T-helper 2 cell treated with Interferon-gamma antibody and Interleukin-4, amounts not matched to agents 5 μg/mL and 100 μg/mL, for 36 hours (primary cell): ENCODE data around the gene RNF19B.

Experiments used
- DNase-seq: peaks from one replicate; pipeline ENCODE4 v3.0.0; 2021; ENCODE audit warnings: low spot score
- H3K27ac Mint-ChIP-seq: one replicate; pipeline ENCODE4 v1.8.0; 2021; ENCODE audit warnings: mild to moderate bottlenecking, mixed read lengths
- H3K27me3 Mint-ChIP-seq: one replicate; pipeline ENCODE4 v1.8.0; 2021; ENCODE audit warnings: low read depth, mixed read lengths
- H3K36me3 Mint-ChIP-seq: one replicate; pipeline ENCODE4 v1.8.0; 2021; ENCODE audit warnings: low read depth, mixed read lengths
- H3K4me1 Mint-ChIP-seq: one replicate; pipeline ENCODE4 v1.8.0; 2021; ENCODE audit warnings: low read depth, mixed read lengths
- H3K4me3 Mint-ChIP-seq: one replicate; pipeline ENCODE4 v1.8.0; 2022; ENCODE audit warnings: mild to moderate bottlenecking, moderate library complexity, mixed read lengths
- H3K9me3 Mint-ChIP-seq: one replicate; pipeline ENCODE4 v1.8.0; 2021; ENCODE audit warnings: mixed read lengths

RNF19B gene

GRCh38 chr1:32967888-32968568, 3.4 kb upstream of the RNF19B start:
- Mint-ChIP-seq H3K4me3 (no peak overlapping the region), H3K9me3 (no peaks in the 10 kb centered on the region), H3K27ac (no peak overlapping the region), H3K4me1 (peaks cover 27% of the 10 kb centered on the region), H3K36me3 (peaks cover 2% of the 10 kb centered on the region), H3K27me3 (peaks cover 13% of the 10 kb centered on the region)
- DNase-seq, result no peak

- H3K4me3 Mint-ChIP-seq, result no peak overlapping the region
- H3K36me3 Mint-ChIP-seq, result peaks cover 8% of the 10 kb centered on the region
- H3K4me1 Mint-ChIP-seq, result peaks cover 38% of the 10 kb centered on the region
- no peak overlapping the region for H3K27ac Mint-ChIP-seq
- no peaks in the 10 kb centered on the region for H3K9me3 Mint-ChIP-seq
- no peak for DNase-seq
- H3K27me3 Mint-ChIP-seq, result peaks cover 5% of the 10 kb centered on the region
Observed at GRCh38 chr1:32966900-32967299, 2.3 kb upstream of the RNF19B start.

DNA sequence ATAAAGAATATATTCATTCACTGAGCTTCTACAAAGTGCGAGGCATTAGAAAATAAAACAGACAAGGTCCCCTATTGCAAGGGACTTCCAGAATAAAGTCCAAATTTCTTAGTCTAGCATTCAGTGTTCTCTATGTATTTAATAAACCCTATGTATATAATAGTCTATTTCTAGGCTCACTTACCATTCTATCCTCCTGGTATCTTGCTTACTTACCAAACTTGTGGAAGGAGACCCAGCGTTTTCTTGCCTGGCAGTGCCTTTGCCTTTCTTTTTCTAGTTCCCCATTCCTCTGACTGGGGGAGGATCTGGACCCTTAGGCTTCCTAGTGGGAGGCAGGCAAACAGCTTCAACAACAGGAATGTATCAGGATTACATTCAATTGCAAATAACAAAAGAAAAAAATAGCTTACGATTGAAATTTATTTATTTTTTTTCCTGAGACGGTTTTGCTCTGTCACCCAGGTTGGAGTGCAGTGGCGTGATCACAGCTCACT, 690 bp upstream of the RNF19B start:
- Mint-ChIP-seq H3K27me3 (no peaks in the 10 kb centered on the region), H3K36me3 (peaks cover 5% of the 10 kb centered on the region), H3K4me3 (peak overlapping the region; percentile 85), H3K9me3 (no peaks in the 10 kb centered on the region), H3K4me1 (peaks cover 45% of the 10 kb centered on the region), H3K27ac (peak overlapping the region; percentile 88)
- no peak for DNase-seq

- H3K27ac Mint-ChIP-seq, result peak overlapping the region; percentile 74
- H3K4me1 Mint-ChIP-seq, result peaks cover 49% of the 10 kb centered on the region
- peaks cover 5% of the 10 kb centered on the region for H3K36me3 Mint-ChIP-seq
- DNase-seq, result peak; percentile 70
- H3K9me3 Mint-ChIP-seq, result no peaks in the 10 kb centered on the region
- H3K4me3 Mint-ChIP-seq, result peak overlapping the region; percentile 89
- H3K27me3 Mint-ChIP-seq, result no peaks in the 10 kb centered on the region
Observed at GRCh38 chr1:32963746-32964460, 706 bp downstream of the RNF19B start.

- H3K4me1 Mint-ChIP-seq, result peaks cover 56% of the 10 kb centered on the region
- H3K27ac Mint-ChIP-seq, result peak overlapping the region; percentile 79
- H3K9me3 Mint-ChIP-seq, result no peaks in the 10 kb centered on the region
- H3K4me3 Mint-ChIP-seq, result peak overlapping the region; percentile 89
- no peak for DNase-seq
- H3K27me3 Mint-ChIP-seq, result no peaks in the 10 kb centered on the region
- peaks cover 11% of the 10 kb centered on the region for H3K36me3 Mint-ChIP-seq
Observed at GRCh38 chr1:32962248-32962896, 2.2 kb downstream of the RNF19B start.

- peak overlapping the region; percentile 34 for H3K4me3 Mint-ChIP-seq
- H3K4me1 Mint-ChIP-seq, result peaks cover 60% of the 10 kb centered on the region
- DNase-seq, result no peak
- no peaks in the 10 kb centered on the region for H3K27me3 Mint-ChIP-seq
- H3K27ac Mint-ChIP-seq, result peak overlapping the region; percentile 4
- H3K9me3 Mint-ChIP-seq, result no peaks in the 10 kb centered on the region
- H3K36me3 Mint-ChIP-seq, result peaks cover 14% of the 10 kb centered on the region
Observed at GRCh38 chr1:32960819-32961355, 3.7 kb downstream of the RNF19B start.

- Mint-ChIP-seq H3K27me3 (no peaks in the 10 kb centered on the region), H3K27ac (no peak overlapping the region), H3K4me1 (peaks cover 62% of the 10 kb centered on the region), H3K36me3 (peaks cover 17% of the 10 kb centered on the region), H3K4me3 (peak overlapping the region; percentile 45), H3K9me3 (no peaks in the 10 kb centered on the region)
- no peak for DNase-seq
Observed at GRCh38 chr1:32960342-32960741, 4.3 kb downstream of the RNF19B start.

DNA sequence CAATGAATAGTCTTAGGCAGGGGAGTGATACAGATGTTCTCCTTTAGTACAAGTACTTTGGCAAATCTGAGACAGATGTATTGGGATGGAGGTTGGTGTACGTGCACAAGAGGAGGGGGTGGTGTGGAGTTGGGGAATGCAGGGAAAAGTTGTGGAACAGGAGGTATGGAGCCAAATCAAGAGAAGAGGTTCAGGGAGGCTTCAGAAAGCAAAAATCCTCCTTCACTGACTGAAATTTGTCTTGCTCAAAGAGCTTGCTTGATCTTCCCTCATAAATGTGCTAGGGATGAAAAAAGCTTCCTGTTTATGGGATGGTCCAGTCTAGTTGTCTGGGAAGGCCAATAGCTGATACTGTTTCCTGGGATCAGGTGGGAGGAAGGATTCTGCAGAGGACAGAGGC, 5.8 kb downstream of the RNF19B start:
- Mint-ChIP-seq H3K27ac (no peak overlapping the region), H3K9me3 (no peaks in the 10 kb centered on the region), H3K4me3 (no peak overlapping the region), H3K4me1 (peaks cover 65% of the 10 kb centered on the region), H3K27me3 (no peaks in the 10 kb centered on the region), H3K36me3 (peaks cover 23% of the 10 kb centered on the region)
- no peak for DNase-seq

DNA sequence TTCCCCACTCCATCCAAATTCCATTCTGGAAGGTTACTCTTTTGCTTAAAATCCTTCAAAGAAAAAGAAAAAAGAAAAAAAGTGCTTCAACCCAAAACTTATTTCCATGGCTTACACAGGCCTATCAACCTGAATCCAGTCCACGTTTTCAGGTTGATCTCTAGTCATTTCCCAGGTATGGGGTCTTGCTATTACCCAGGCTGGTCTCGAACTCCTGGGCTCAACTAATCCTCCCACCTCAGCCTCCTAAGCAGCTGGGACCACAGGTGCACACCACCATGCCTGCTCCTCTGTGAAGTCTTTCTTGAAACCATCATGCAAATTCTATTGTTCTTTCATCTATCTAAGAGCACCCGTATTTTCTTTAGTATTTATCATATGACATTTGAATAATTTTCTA, 7.6 kb downstream of the RNF19B start:
- Mint-ChIP-seq H3K27me3 (no peaks in the 10 kb centered on the region), H3K4me1 (peaks cover 62% of the 10 kb centered on the region), H3K27ac (no peak overlapping the region), H3K9me3 (no peaks in the 10 kb centered on the region), H3K4me3 (no peak overlapping the region), H3K36me3 (peaks cover 24% of the 10 kb centered on the region)
- no peak for DNase-seq

DNA sequence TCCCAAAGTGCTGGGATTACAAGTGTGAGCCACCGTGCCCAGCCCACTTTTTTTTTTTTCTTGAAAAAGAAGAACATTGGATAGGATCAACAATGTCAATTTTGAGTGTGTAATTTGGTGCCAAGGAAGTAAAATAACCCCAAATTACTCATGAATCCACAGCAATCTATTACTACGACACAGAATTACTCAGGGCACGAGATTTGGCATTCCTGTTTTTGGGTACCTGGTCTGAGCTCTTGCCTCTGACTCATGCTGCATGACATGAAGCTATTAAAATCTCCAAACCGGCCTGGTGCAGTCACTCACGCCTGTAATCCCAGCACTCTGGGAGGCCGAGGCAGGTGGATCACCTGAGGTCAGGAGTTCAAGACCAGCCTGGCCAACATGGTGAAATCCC, 10.4 kb downstream of the RNF19B start:
- Mint-ChIP-seq H3K27ac (no peak overlapping the region), H3K4me1 (peaks cover 40% of the 10 kb centered on the region), H3K4me3 (no peak overlapping the region), H3K36me3 (peaks cover 27% of the 10 kb centered on the region), H3K27me3 (no peaks in the 10 kb centered on the region), H3K9me3 (no peaks in the 10 kb centered on the region)
- DNase-seq, result no peak

- peak overlapping the region; percentile 29 for H3K27ac Mint-ChIP-seq
Observed at GRCh38 chr1:32953495-32953894, 11.1 kb downstream of the RNF19B start.

GRCh38 chr1:32949519-32949918, 15.1 kb downstream of the RNF19B start:
- Mint-ChIP-seq H3K36me3 (peaks cover 38% of the 10 kb centered on the region), H3K27me3 (no peaks in the 10 kb centered on the region), H3K9me3 (no peaks in the 10 kb centered on the region), H3K4me3 (no peak overlapping the region), H3K27ac (no peak overlapping the region), H3K4me1 (peaks cover 21% of the 10 kb centered on the region)
- no peak for DNase-seq

More at GRCh38 chr1:32953495-32953894, 11.1 kb downstream of the RNF19B start:
- Mint-ChIP-seq H3K4me1 (peaks cover 38% of the 10 kb centered on the region), H3K36me3 (peaks cover 29% of the 10 kb centered on the region), H3K9me3 (no peaks in the 10 kb centered on the region), H3K27me3 (no peaks in the 10 kb centered on the region), H3K4me3 (no peak overlapping the region)
- DNase-seq, result no peak

DNA sequence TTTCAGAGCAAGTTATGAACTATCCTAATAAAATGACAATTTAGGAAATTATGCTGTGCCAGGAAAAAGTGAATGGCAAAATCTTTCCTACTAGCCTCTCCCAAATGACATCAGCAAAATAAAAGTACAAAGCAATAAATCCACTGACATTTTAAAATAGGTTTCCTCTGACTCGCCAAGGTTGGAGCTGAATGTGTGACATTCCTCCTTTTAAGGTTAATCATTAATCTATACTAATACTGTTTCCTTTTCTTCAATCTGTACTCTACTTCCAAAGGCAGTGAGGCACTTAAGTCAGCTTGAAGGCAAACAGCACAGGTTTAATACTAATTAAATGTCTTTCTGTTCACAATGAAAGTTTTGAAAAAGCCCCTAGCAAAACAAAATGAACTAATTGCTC, 15.7 kb downstream of the RNF19B start:
- no peaks in the 10 kb centered on the region for H3K27me3 Mint-ChIP-seq
- H3K4me1 Mint-ChIP-seq, result peaks cover 27% of the 10 kb centered on the region
- H3K9me3 Mint-ChIP-seq, result no peaks in the 10 kb centered on the region
- peaks cover 44% of the 10 kb centered on the region for H3K36me3 Mint-ChIP-seq
- no peak for DNase-seq
- H3K4me3 Mint-ChIP-seq, result no peak overlapping the region
- H3K27ac Mint-ChIP-seq, result no peak overlapping the region

GRCh38 chr1:32948390-32948722, 16.3 kb downstream of the RNF19B start:
- Mint-ChIP-seq H3K4me3 (no peak overlapping the region), H3K27me3 (no peaks in the 10 kb centered on the region), H3K27ac (no peak overlapping the region), H3K9me3 (no peaks in the 10 kb centered on the region), H3K36me3 (peaks cover 46% of the 10 kb centered on the region), H3K4me1 (peaks cover 25% of the 10 kb centered on the region)
- no peak for DNase-seq
